AG09319 (cell line): ENCODE results near the gene MRPL54.

Experiments
- DNase-seq: peaks from one replicate; pipeline ENCODE4 v3.0.0-alpha.2; 2010; ENCODE audit warnings: low read depth; ENCODE audit errors: extremely low read depth
- TF ChIP-seq, protein P1 (sequence below): IDR thresholded peaks from 2 replicates; pipeline ENCODE4 v1.5.1; 2011; ENCODE audit warnings: low read depth, mild to moderate bottlenecking, inconsistent platforms, low read length, moderate library complexity

The MRPL54 gene

GRCh38 chr19:3790209-3790734 is 27.8 kb downstream of the MRPL54 start:
- TF ChIP-seq, protein P1, sequence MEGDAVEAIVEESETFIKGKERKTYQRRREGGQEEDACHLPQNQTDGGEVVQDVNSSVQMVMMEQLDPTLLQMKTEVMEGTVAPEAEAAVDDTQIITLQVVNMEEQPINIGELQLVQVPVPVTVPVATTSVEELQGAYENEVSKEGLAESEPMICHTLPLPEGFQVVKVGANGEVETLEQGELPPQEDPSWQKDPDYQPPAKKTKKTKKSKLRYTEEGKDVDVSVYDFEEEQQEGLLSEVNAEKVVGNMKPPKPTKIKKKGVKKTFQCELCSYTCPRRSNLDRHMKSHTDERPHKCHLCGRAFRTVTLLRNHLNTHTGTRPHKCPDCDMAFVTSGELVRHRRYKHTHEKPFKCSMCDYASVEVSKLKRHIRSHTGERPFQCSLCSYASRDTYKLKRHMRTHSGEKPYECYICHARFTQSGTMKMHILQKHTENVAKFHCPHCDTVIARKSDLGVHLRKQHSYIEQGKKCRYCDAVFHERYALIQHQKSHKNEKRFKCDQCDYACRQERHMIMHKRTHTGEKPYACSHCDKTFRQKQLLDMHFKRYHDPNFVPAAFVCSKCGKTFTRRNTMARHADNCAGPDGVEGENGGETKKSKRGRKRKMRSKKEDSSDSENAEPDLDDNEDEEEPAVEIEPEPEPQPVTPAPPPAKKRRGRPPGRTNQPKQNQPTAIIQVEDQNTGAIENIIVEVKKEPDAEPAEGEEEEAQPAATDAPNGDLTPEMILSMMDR: no peak
- DNase-seq: no peak

DNA sequence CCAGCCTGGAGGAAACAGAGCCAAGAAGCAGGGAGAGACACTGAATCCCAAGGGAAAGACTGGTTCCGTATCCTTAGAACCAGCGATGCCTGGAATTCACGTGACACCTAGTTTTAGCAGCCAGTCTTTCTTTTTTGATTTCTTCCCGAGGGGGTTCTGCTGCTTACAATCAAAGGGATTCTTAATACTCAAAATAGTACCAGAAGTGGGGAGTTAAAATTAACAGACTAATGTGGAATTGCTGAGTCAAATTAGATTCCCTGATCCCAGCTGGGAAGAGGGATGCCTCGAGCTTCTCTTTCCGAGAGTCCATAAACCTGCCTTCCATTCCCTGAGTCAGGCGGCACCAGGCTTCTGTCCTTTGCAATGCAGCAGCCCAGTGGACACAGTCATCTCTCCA is 28.5 kb downstream of the MRPL54 start:
- TF ChIP-seq, protein P1: no peak
- DNase-seq: no peak

DNA sequence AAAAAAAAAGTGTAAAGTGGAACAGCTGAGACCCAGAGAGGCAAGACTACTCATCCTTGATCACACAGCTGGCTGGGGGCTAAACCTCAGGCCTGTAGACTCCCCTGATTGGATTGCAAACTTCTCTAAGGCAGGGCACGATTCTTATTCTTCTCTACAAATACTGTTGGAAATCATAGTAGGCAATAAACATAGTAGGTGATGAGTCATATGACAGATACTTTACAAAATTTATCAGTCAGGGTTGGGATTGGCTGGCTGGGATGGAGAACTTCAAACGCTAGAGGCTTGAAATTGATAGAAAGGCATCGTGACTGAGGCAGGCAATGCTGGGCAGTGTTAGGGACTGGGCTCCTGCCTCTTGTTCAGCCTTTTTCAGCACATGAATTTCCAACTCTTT is 29.6 kb downstream of the MRPL54 start:
- no peak for DNase-seq
- TF ChIP-seq, protein P1: no peak

- DNase-seq: no peak
These were observed 31.3 kb downstream of the MRPL54 start for GRCh38 chr19:3793799-3794198.

DNA sequence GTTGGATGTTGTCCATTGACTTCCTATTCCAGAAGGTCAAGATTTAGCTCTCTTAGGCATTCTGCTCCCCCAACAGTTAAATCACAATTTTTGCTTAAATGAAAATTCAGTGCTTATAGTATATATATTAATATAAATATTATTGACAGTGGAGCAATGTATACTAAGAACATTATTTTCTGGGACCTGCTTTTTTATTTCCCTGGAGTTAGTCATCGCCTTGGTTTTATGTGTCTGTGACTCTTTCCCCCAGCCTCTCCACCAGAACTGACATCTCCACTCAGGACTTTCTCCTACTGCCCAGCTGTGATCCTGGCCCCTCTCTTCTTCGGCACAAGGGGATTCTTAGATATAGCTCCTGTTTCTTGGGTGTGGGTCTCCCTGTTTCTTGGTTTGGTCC is 33.9 kb downstream of the MRPL54 start:
- no peak for DNase-seq
- TF ChIP-seq, protein P1: no peak

More at GRCh38 chr19:3793799-3794198, 31.3 kb downstream of the MRPL54 start:
- TF ChIP-seq, protein P1: no peak

DNA sequence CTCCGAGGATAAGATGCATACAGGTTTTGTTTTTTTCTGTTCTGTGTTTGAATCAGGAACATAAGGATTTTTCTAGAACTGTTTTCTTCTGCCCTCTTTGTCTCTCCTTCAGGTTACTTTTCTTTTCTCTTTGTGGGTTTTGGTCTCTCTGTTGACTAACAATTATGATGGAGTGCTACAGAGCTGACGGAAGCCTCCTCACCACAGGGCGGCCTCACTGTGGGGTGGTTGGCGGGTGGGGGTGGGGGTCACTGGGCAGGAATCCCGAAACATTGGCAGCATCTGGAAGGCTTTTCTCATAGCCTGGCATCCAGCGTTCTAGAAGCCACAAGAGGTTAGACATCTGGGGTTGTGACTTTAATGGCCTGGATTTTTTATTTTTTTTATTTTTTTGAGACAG is 35.7 kb downstream of the MRPL54 start:
- DNase-seq: no peak
- TF ChIP-seq, protein P1: no peak

DNA sequence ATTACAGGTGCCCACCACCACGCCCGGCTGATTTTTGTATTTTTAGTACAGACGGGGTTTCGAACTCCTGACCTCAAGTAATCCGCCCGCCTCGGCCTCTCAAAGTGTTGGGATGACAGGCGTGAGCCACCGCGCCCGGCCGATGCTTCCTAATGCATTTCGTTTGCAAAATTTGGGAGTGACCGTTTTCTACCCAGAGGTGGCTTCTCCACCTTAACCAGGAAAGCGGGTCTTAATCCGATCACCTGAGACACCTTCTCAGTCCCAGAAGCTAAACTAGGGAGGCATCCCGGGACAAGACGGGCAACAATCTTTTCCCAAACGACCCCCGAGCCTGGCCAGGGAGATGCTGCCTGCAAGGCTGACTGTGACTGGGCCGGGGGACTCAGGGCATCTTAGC is 38.5 kb downstream of the MRPL54 start:
- no peak for DNase-seq
- TF ChIP-seq, protein P1: no peak
